GM12872 (cell line): ENCODE measurements around the gene BMERB1.

ENCODE experiments used
- CTCF ChIP-seq: IDR thresholded peaks from 3 replicates; pipeline ENCODE4 v1.5.1; 2011; ENCODE audit warnings: low read depth, mild to moderate bottlenecking, low read length, moderate library complexity; ENCODE audit not compliant: insufficient read depth

BMERB1 gene

GRCh38 chr16:15457400-15457799, 23.0 kb downstream of the BMERB1 start:
- TF ChIP-seq CTCF, result no peak

GRCh38 chr16:15457958-15458357, 23.6 kb downstream of the BMERB1 start:
- no peak for TF ChIP-seq CTCF

GRCh38 chr16:15459791-15460190, 25.4 kb downstream of the BMERB1 start:
- TF ChIP-seq CTCF, result no peak

- no peak for TF ChIP-seq CTCF
These were observed 26.2 kb downstream of the BMERB1 start for GRCh38 chr16:15460601-15461000.

- no peak for TF ChIP-seq CTCF
These were observed 27.0 kb downstream of the BMERB1 start for GRCh38 chr16:15461376-15461775.

GRCh38 chr16:15464401-15465186, 30.2 kb downstream of the BMERB1 start:
- no peak for TF ChIP-seq CTCF

GRCh38 chr16:15466131-15466530, 31.7 kb downstream of the BMERB1 start:
- no peak for TF ChIP-seq CTCF
